HepG2 (cell line): ENCODE data around the gene GFOD1.

Source experiments
- ATF2 ChIP-seq: sonication (generic); formaldehyde crosslinking; IDR thresholded peaks from 2 replicates; pipeline ENCODE4 v1.4.0; 2020; ENCODE audit warnings: missing genetic modification reagents
- EP300 ChIP-seq, 3 experiments: sonication (generic) in 1 of 3; formaldehyde crosslinking in 1 of 3; IDR thresholded peaks; 2 replicates each; pipeline versions ENCODE4 v1.5.1 to v1.6.1; 2011 to 2020; ENCODE audit warnings: low read depth in 2 of 3, low read length in 2 of 3, borderline replicate concordance in 1 of 3, improper control_type of control experiment in 1 of 3, mild to moderate bottlenecking in 1 of 3, missing genetic modification reagents in 1 of 3, moderate library complexity in 1 of 3
- HNRNPLL ChIP-seq: fragments of 200-400 bp; formaldehyde crosslinking; IDR thresholded peaks from 2 replicates; pipeline ENCODE4 v1.6.1; 2017; ENCODE audit warnings: mild to moderate bottlenecking, low read depth, low read length; ENCODE audit not compliant: poor library complexity, severe bottlenecking
- KDM4B ChIP-seq: sonication (generic); formaldehyde crosslinking; IDR thresholded peaks from 2 replicates; pipeline ENCODE4 v1.4.0; 2020; ENCODE audit warnings: missing genetic modification reagents
- MXI1 ChIP-seq: IDR thresholded peaks from 3 replicates; pipeline ENCODE4 v1.6.1; 2012; ENCODE audit warnings: low read depth, low read length, inconsistent platforms, borderline replicate concordance
- POLR2AphosphoS5 ChIP-seq: IDR thresholded peaks from 2 replicates; pipeline ENCODE4 v1.6.1; 2012; ENCODE audit warnings: low read depth, low read length
- SIN3A ChIP-seq: IDR thresholded peaks from 2 replicates; pipeline ENCODE4 v1.6.1; 2011; ENCODE audit warnings: low read depth, mild to moderate bottlenecking, control low read depth, low read length, borderline replicate concordance
- ZBTB49 ChIP-seq: sonication (generic); formaldehyde crosslinking; IDR thresholded peaks from 2 replicates; pipeline ENCODE4 v1.4.0; 2020; ENCODE audit warnings: missing genetic modification reagents, borderline replicate concordance
- ZNF556 ChIP-seq: sonication (generic); formaldehyde crosslinking; IDR thresholded peaks from 2 replicates; pipeline ENCODE4 v1.4.0; 2020; ENCODE audit warnings: mild to moderate bottlenecking, missing genetic modification reagents, borderline replicate concordance
- ZNF562 ChIP-seq: sonication (generic); formaldehyde crosslinking; IDR thresholded peaks from 2 replicates; pipeline ENCODE4 v1.8.0; 2022; ENCODE audit warnings: missing genetic modification reagents, borderline replicate concordance
- ZNF878 ChIP-seq: sonication (generic); formaldehyde crosslinking; IDR thresholded peaks from 2 replicates; pipeline ENCODE4 v1.8.1; 2023; ENCODE audit warnings: mild to moderate bottlenecking, missing genetic modification reagents, moderate library complexity

- TF ChIP-seq ZNF562 (CRISPR knock-in tag) (no peak), EP300 (IDR thresholded peaks at IDR 0.05; ENCODE audit: low read depth in 2 of 2, low read length in 2 of 2) (no peak), EP300 (CRISPR knock-in tag; IDR thresholded peaks at IDR 0.05; ENCODE audit: borderline replicate concordance) (no peak), ZBTB49 (CRISPR knock-in tag) (no peak), ZNF878 (CRISPR knock-in tag) (no peak), SIN3A (no peak), POLR2AphosphoS5 (no peak), ZNF556 (CRISPR knock-in tag) (no peak), MXI1 (no peak), HNRNPLL (no peak), ATF2 (CRISPR knock-in tag) (no peak), KDM4B (CRISPR knock-in tag) (no peak)
Measured at GRCh38 chr6:13444604-13445003, 42.8 kb downstream of the GFOD1 start.
